ENCODE measurements around the gene CHN1.

Gene CHN1

GRCh38 chr2:174784316-174784715 is 220.9 kb downstream of the CHN1 start:
- no peak for DNase-seq (ENCODE audit: low read depth)
- TF ChIP-seq CTCF (conservative IDR thresholded peaks at IDR 0.05; ENCODE audit: control insufficient read depth, insufficient read depth, low read depth, low read length), result no peak
- no peak overlapping the region for H3K4me3 ChIP-seq (ENCODE audit: control insufficient read depth, low read depth, low read length)

- no peak for DNase-seq (ENCODE audit: low read depth)
- no peak overlapping the region for H3K4me3 ChIP-seq (ENCODE audit: control insufficient read depth, low read depth, low read length)
- no peak for TF ChIP-seq CTCF (conservative IDR thresholded peaks at IDR 0.05; ENCODE audit: control insufficient read depth, insufficient read depth, low read depth, low read length)
Measured at GRCh38 chr2:174781996-174782395, 223.2 kb downstream of the CHN1 start.

GRCh38 chr2:174781298-174781697 is 223.9 kb downstream of the CHN1 start:
- DNase-seq (ENCODE audit: low read depth), result no peak
- no peak for TF ChIP-seq CTCF (conservative IDR thresholded peaks at IDR 0.05; ENCODE audit: control insufficient read depth, insufficient read depth, low read depth, low read length)

GRCh38 chr2:174780856-174781255 is 224.3 kb downstream of the CHN1 start:
- no peak for TF ChIP-seq CTCF (conservative IDR thresholded peaks at IDR 0.05; ENCODE audit: control insufficient read depth, insufficient read depth, low read depth, low read length)
- DNase-seq (ENCODE audit: low read depth), result no peak
- H3K4me3 ChIP-seq (ENCODE audit: control insufficient read depth, low read depth, low read length), result no peak overlapping the region

More at GRCh38 chr2:174781298-174781697, 223.9 kb downstream of the CHN1 start:
- no peak overlapping the region for H3K4me3 ChIP-seq (ENCODE audit: control insufficient read depth, low read depth, low read length)

- no peak overlapping the region for H3K4me3 ChIP-seq (ENCODE audit: control insufficient read depth, low read depth, low read length)
- no peak for TF ChIP-seq CTCF (conservative IDR thresholded peaks at IDR 0.05; ENCODE audit: control insufficient read depth, insufficient read depth, low read depth, low read length)
- no peak for DNase-seq (ENCODE audit: low read depth)
Measured at GRCh38 chr2:174780191-174780840, 224.9 kb downstream of the CHN1 start.

GRCh38 chr2:174779361-174779928 is 225.7 kb downstream of the CHN1 start:
- DNase-seq (ENCODE audit: low read depth), result peak; percentile 66
- no peak for TF ChIP-seq CTCF (conservative IDR thresholded peaks at IDR 0.05; ENCODE audit: control insufficient read depth, insufficient read depth, low read depth, low read length)
- no peak overlapping the region for H3K4me3 ChIP-seq (ENCODE audit: control insufficient read depth, low read depth, low read length)
